Measurements from ENCODE around the gene NPIPB9. TPM values are rescaled to one million over a fixed set of nuclear protein-coding genes. Genes with fewer than 3 reads are reported as not detected.
"Not testable (repeated sequence)": the region's sequence is repeated elsewhere in the genome, so short reads cannot be mapped to it uniquely, and the experiment has no call there.

The NPIPB9 gene
- total RNA-seq, 1 donor = 15.5 TPM

DNA sequence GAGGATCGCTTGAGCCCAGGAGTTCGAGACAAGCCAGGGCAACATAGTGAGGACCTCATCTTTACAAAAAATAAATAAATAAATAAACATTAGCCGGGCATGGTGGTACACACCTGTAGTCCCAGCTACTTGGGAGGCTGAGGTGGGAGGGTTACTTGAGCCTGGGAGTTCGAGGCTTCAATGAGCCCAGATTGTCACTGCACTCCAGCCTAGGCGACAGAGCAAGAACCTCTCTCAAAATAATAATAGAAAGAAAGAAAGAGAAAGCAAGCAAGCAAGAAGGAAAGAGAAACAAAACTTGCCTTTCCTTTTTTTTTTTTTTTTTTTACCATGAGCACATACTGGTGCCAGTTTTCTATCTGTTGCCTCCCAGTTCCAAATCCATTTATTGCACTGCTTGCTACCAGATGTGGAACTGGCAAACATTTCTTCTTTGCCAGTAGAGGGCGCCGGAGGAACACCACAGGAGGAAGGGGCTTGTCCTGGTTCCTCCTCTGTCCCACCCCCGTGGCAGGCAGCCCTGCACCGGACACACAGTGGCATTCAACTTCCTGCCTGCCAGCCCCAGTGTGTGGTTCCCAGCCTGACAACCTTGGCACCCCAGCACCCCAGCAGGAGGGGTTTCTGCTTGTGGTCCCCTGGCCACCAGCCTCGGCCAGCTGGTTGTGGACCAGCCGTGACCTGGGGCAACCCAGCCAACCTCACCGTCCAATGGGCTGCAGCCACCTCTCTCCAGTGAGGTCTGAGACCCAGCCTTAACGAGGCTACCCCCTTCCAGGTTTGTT is 50.8 kb downstream of the NPIPB9 start:
- H3K4me1 ChIP-seq (ENCODE audit: insufficient read depth, low read length) = not testable (repeated sequence)

DNA sequence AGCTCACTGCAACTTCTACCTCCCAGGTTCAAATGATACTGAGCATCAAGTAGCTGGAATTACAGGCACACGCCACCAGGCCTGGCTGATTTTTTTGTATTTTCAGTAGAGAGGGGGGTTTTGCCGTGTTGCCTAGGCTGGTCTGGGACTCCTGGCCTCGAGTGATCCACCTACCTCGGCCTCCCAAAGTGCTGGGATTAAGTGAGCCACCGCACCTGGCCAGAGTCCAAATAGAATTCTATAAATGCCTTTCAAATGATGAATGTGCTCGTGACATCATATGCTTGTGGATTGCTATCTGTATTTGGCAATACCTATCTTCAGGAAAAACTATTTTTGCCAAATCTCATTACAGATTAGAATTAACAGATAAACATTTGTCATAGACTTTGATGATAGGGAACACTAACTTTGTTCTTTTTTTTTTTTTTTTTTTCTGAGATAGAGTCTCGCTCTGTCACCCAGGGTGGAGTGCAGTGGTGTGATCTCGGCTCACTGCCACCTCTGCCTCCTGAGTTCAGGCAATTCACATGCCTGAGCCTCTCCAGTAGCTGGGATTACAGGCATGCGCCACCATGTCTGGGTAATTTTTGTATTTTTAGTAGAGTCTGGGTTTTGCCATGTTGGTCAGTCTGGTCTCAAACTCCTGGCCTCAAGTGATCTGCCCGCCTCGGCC is 56.0 kb downstream of the NPIPB9 start:
- not testable (repeated sequence) for H3K27me3 ChIP-seq (ENCODE audit: insufficient read depth, low read length); H3K4me1 ChIP-seq (ENCODE audit: insufficient read depth, low read length); H3K4me3 ChIP-seq (ENCODE audit: low read length); H3K9me3 ChIP-seq (ENCODE audit: low read depth, low read length)

More for the DNA sequence above, 50.8 kb downstream of the NPIPB9 start:
- not testable (repeated sequence) for H3K4me3 ChIP-seq (ENCODE audit: low read length); H3K9me3 ChIP-seq (ENCODE audit: low read depth, low read length); H3K27me3 ChIP-seq (ENCODE audit: insufficient read depth, low read length)

DNA sequence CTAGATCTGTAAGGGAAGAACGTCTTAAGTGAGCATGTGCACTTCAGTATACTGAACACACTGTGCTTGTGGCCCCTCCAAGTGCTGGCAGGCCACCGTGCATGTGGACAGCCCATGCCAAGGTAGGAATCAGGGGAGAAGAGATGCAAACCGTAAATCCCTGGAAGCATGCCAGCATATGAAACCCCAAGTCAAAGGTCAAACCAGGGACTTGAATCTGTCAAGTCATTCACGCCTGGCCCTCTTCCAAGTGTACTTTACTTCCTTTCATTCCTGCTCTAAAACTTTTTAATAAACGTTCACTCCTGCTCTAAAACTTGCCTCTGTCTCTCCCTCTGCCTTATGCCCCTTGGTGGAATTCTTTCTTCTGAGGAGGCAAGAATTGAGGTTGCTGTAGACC is 68.4 kb downstream of the NPIPB9 start:
- no peaks in the 10 kb centered on the region for H3K9me3 ChIP-seq (ENCODE audit: low read depth, low read length)
- H3K27me3 ChIP-seq (ENCODE audit: insufficient read depth, low read length) = no peaks in the 10 kb centered on the region
- no peak overlapping the region for H3K4me3 ChIP-seq (ENCODE audit: low read length)
- H3K4me1 ChIP-seq (ENCODE audit: insufficient read depth, low read length) = peaks cover 27% of the 10 kb centered on the region

DNA sequence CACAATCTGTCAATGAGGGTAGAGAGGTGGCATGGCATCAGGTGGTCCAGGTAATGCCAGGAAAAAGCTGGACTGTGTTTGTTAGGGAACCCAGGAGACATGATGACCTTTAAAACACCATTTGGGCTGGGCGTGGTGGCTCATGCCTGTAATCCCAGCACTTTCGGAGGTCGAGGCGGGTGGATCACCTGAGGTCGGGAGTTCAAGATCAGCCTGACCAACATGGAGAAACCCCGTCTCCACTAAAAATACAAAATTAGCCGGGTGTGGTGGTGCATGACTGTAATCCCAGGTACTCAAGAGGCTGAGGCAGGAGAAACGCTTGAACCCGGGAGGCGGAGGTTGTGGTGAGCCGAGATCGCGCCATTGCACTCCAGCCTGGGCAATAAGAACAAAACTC is 69.0 kb downstream of the NPIPB9 start:
- H3K4me1 ChIP-seq (ENCODE audit: insufficient read depth, low read length) = peaks cover 33% of the 10 kb centered on the region
- not testable (repeated sequence) for H3K9me3 ChIP-seq (ENCODE audit: low read depth, low read length); H3K27me3 ChIP-seq (ENCODE audit: insufficient read depth, low read length); H3K4me3 ChIP-seq (ENCODE audit: low read length)

DNA sequence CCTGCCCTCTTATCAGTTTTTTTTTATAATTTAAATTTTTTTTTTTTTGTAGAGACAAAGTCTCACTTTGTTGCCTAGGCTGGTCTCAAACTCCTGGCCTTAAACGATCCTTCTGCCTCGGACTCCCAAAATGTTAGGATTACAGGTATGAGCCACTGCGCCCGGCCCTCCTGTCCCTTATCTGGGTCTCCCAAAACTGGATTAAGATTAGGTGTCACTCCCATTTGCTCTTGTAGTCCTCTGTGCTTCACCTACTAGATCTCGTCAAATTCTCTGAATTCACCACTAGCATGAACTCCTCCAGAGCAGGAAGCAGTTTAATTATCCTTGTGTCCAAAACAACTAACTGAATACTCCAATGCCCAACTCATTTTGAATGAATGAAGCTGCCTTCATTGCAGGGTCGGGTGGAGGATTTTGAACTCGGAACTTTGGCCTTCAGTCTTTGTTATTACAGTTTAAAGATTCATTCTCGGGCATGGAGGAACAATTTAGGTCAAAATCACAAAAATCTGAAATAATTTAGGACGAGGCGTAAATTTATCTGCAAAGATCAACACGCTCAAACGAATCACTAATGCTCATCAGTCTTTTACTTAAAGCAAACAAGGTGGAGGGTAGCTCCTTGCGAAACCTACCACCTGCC is 70.4 kb downstream of the NPIPB9 start:
- Histone ChIP-seq H3K4me3 (ENCODE audit: low read length) (peak overlapping the region; percentile 90), H3K27me3 (ENCODE audit: insufficient read depth, low read length) (no peaks in the 10 kb centered on the region), H3K4me1 (ENCODE audit: insufficient read depth, low read length) (peaks cover 40% of the 10 kb centered on the region), H3K9me3 (ENCODE audit: low read depth, low read length) (no peaks in the 10 kb centered on the region)

Other genes starting within 250 kb of the NPIPB9 start
- not detected for gene IL27, start 245.0 kb upstream of the NPIPB9 start, total RNA-seq
- gene NUPR1, start 212.8 kb upstream of the NPIPB9 start, total RNA-seq = under 0.01 TPM
- gene SGF29, start 197.9 kb upstream of the NPIPB9 start, total RNA-seq = 18.4 TPM
- 1.6 TPM for gene SULT1A2, start 154.7 kb upstream of the NPIPB9 start, total RNA-seq
- gene SULT1A1, start 141.7 kb upstream of the NPIPB9 start, total RNA-seq = 53.4 TPM
- 0.10 TPM for gene NPIPB8, start 113.7 kb upstream of the NPIPB9 start, total RNA-seq
- 50.6 TPM for gene EIF3C, start 40.3 kb upstream of the NPIPB9 start, total RNA-seq
- 85.7 TPM for gene ATXN2L, start 71.2 kb downstream of the NPIPB9 start, total RNA-seq
- gene TUFM, start 94.6 kb downstream of the NPIPB9 start, total RNA-seq = 62.5 TPM
- gene SH2B1, start 112.1 kb downstream of the NPIPB9 start, total RNA-seq = 12.1 TPM
- 0.52 TPM for gene ATP2A1, start 126.7 kb downstream of the NPIPB9 start, total RNA-seq
- gene RABEP2, start 173.5 kb downstream of the NPIPB9 start, total RNA-seq = 16.3 TPM
- gene CD19, start 180.2 kb downstream of the NPIPB9 start, total RNA-seq = 6.6 TPM
- gene NFATC2IP, start 199.2 kb downstream of the NPIPB9 start, total RNA-seq = 31.5 TPM
- gene SPNS1, start 223.0 kb downstream of the NPIPB9 start, total RNA-seq = 18.7 TPM
- gene LAT, start 233.3 kb downstream of the NPIPB9 start, total RNA-seq = 34.0 TPM

Data from mononuclear cell (primary cell).